Spleen (tissue), 11 donors: Measurements from ENCODE around the gene CCDC195. TPM values are rescaled to one million over a fixed set of nuclear protein-coding genes. Genes with fewer than 3 reads are reported as not detected.
A peak's percentile ranks its signal among the peaks of the same experiment; 100 is the strongest.

Experiments
- DNase-seq: peaks from one replicate; pipeline ENCODE4 v3.0.0-alpha.2; 2020
- H3K27ac ChIP-seq, 8 donors: fragments of 200-600 bp; sonication (generic) in 7 of 8; 1 replicate in 4 of 8; 2 replicates in 4 of 8; pipeline versions ENCODE4 v1.5.0 to v1.8.0; 2016 to 2021; ENCODE audit warnings: inconsistent platforms in 4 of 8, mild to moderate bottlenecking in 4 of 8, moderate library complexity in 1 of 8
- H3K27me3 ChIP-seq, 7 donors: fragments of 200-600 bp; sonication (generic) in 6 of 7; replicated peaks in 1 of 7; 1 replicate in 4 of 7; 2 replicates in 3 of 7; pipeline versions ENCODE4 v1.5.0 to v1.8.0; 2016 to 2021; ENCODE audit warnings: inconsistent platforms in 3 of 7, mild to moderate bottlenecking in 1 of 7
- H3K36me3 ChIP-seq, 6 donors: fragments of 200-600 bp; sonication (generic) in 5 of 6; 1 replicate in 4 of 6; 2 replicates in 2 of 6; pipeline versions ENCODE4 v1.5.0 to v1.8.0; 2016 to 2021; ENCODE audit warnings: inconsistent platforms in 2 of 6
- H3K4me1 ChIP-seq, 6 donors: fragments of 200-600 bp; sonication (generic) in 5 of 6; 1 replicate in 3 of 6; 2 replicates in 3 of 6; pipeline versions ENCODE4 v1.5.0 to v1.8.0; 2016 to 2021; ENCODE audit warnings: inconsistent platforms in 3 of 6
- H3K4me3 ChIP-seq, 8 donors: fragments of 200-600 bp; sonication (generic) in 7 of 8; 1 replicate in 4 of 8; 2 replicates in 4 of 8; pipeline versions ENCODE4 v1.5.0 to v1.8.0; 2016 to 2021; ENCODE audit warnings: inconsistent platforms in 4 of 8, mild to moderate bottlenecking in 4 of 8, moderate library complexity in 2 of 8
- H3K9me3 ChIP-seq, 8 donors: fragments of 200-600 bp; sonication (generic) in 7 of 8; 1 replicate in 4 of 8; 2 replicates in 4 of 8; pipeline versions ENCODE4 v1.5.0 to v1.8.0; 2016 to 2021; ENCODE audit warnings: inconsistent platforms in 4 of 8
- CTCF ChIP-seq, 11 experiments: fragments of 200-600 bp in 7 of 11; fragments of 450-650 bp in 4 of 11; sonication (generic) in 4 of 11; IDR thresholded peaks in 8 of 11; conservative IDR thresholded peaks in 3 of 11; 1 replicate in 7 of 11; 2 replicates in 4 of 11; pipeline versions ENCODE4 v1.4.0 to v1.8.0; 2016 to 2021; ENCODE audit warnings: antibody characterized with exemption in 11 of 11, inconsistent platforms in 4 of 11, mild to moderate bottlenecking in 1 of 11
- POLR2A ChIP-seq, 3 donors: fragments of 450-650 bp; IDR thresholded peaks; one replicate each; pipeline ENCODE4 v1.5.1; 2017; ENCODE audit warnings: antibody characterized with exemption in 3 of 3, mild to moderate bottlenecking in 1 of 3
- POLR2AphosphoS5 ChIP-seq, 3 donors: sonication (generic); formaldehyde crosslinking; IDR thresholded peaks; one replicate each; pipeline ENCODE4 v1.5.1; 2017; ENCODE audit warnings: antibody characterized with exemption in 3 of 3
- WGBS, 5 donors: extraction: QIAGEN DNeasy Blood & Tissue Kit in 3 of 5; methylation state at CpG; one replicate each; pipeline versions ENCODE4 v1.1.5 to v1.1.7; 2013 to 2018; 5-methylcytosine and 5-hydroxymethylcytosine counted together
- intact Hi-C: fragments of 100-400 bp; cut with DNase I; formaldehyde crosslinking; loops from one replicate; pipeline ENCODE4 v1.15.0; 2023; ENCODE audit warnings: low total_unique reads
- polyA plus RNA-seq, 3 donors: library from polyadenylated mRNA; stranded (reverse); fragments of 200-250 nt; gene quantifications; one replicate each; pipeline ENCODE4 v1.2.1, GENCODE V29; 2013
- total RNA-seq, 7 donors: library from RNA; depleted of rRNA in 3 of 7; stranded (reverse); fragments of >200 nt in 3 of 7; fragmentation: NEBNext Ultra II Directional in 4 of 7; extraction: Animal tissue kit (Norgen Biotek cat#: 25700) in 4 of 7; gene quantifications; one replicate each; pipeline versions ENCODE4 v1.1.0 to v1.2.1, GENCODE V29; 2016 to 2021
- donor health status: healthy with polysubstance abuse.
- donor health status: DM: no; HTN: no; CAD: no; lungs with moderate emphysema.
- donor health status: DM: no; HTN: no; CAD: no.
- donor health status: Bipolar disorder and iron deficiency.
- donor health status: healthy.
- donor health status: DM: no; HTN: no; CAD: no.
- donor health status: DM: yes; HTN: yes; CAD: no.

The CCDC195 gene
- total and polyA plus RNA-seq, 10 donors: not detected

GRCh38 chr2:224659714-224660113, 56.5 kb downstream of the CCDC195 start:
- Histone ChIP-seq H3K4me1 (no peaks in the 10 kb centered on the region), H3K9me3 (peaks cover 0 to 36% (median 21%) of the 10 kb centered on the region in 8 donors), H3K4me3 (peak overlapping the region in 1 of 8 donors; percentile 9), H3K27ac (no peak overlapping the region), H3K27me3 (peaks cover 0 to 4% (median 0%) of the 10 kb centered on the region in 7 donors), H3K36me3 (no peaks in the 10 kb centered on the region)
- no peak for DNase-seq
- 67 to 80% (median 77%) methylated on average over 6 of the region's 6 CpGs for WGBS, 5 donors
- intact Hi-C loops: no loop called here
- TF ChIP-seq POLR2AphosphoS5 (IDR thresholded peaks at IDR 0.05): no peak
- no peak for TF ChIP-seq CTCF (IDR thresholded peaks at IDR 0.05 in 8 of 11, conservative IDR thresholded peaks at IDR 0.05 in 3 of 11)
- no peak for TF ChIP-seq POLR2A (IDR thresholded peaks at IDR 0.05)

GRCh38 chr2:224658780-224659405, 57.3 kb downstream of the CCDC195 start:
- H3K4me1 ChIP-seq: no peaks in the 10 kb centered on the region
- no peak for TF ChIP-seq POLR2AphosphoS5 (IDR thresholded peaks at IDR 0.05)
- no peak for TF ChIP-seq CTCF (IDR thresholded peaks at IDR 0.05 in 8 of 11, conservative IDR thresholded peaks at IDR 0.05 in 3 of 11)
- no peak for TF ChIP-seq POLR2A (IDR thresholded peaks at IDR 0.05)
- H3K4me3 ChIP-seq: no peak overlapping the region
- no peak for DNase-seq
- intact Hi-C loops: no loop called here
- peaks cover 0 to 30% (median 17%) of the 10 kb centered on the region in 8 donors for H3K9me3 ChIP-seq
- peaks cover 0 to 4% (median 0%) of the 10 kb centered on the region in 7 donors for H3K27me3 ChIP-seq
- H3K27ac ChIP-seq: no peak overlapping the region
- H3K36me3 ChIP-seq: no peaks in the 10 kb centered on the region

GRCh38 chr2:224657349-224657748, 58.8 kb downstream of the CCDC195 start:
- Histone ChIP-seq H3K27ac (no peak overlapping the region), H3K27me3 (peaks cover 0 to 4% (median 0%) of the 10 kb centered on the region in 7 donors), H3K36me3 (no peaks in the 10 kb centered on the region), H3K4me1 (no peaks in the 10 kb centered on the region), H3K4me3 (no peak overlapping the region), H3K9me3 (peaks cover 0 to 14% (median 3%) of the 10 kb centered on the region in 8 donors)
- WGBS, 5 donors: 69 to 92% (median 76%) methylated on average over 4 to 5 of the region's 5 CpGs
- TF ChIP-seq POLR2A (IDR thresholded peaks at IDR 0.05) (no peak), POLR2AphosphoS5 (IDR thresholded peaks at IDR 0.05) (no peak), CTCF (IDR thresholded peaks at IDR 0.05 in 8 of 11, conservative IDR thresholded peaks at IDR 0.05 in 3 of 11) (no peak)
- intact Hi-C loops: no loop called here
- no peak for DNase-seq

- 91 to 97% (median 96%) methylated on average over 14 to 26 of the region's 26 CpGs for WGBS, 5 donors
Observed at GRCh38 chr2:224655006-224655537, 61.1 kb downstream of the CCDC195 start.

More at GRCh38 chr2:224655006-224655537, 61.1 kb downstream of the CCDC195 start:
- no peak for DNase-seq
- no peak for TF ChIP-seq CTCF (IDR thresholded peaks at IDR 0.05 in 8 of 11, conservative IDR thresholded peaks at IDR 0.05 in 3 of 11)
- TF ChIP-seq POLR2AphosphoS5 (IDR thresholded peaks at IDR 0.05): no peak
- TF ChIP-seq POLR2A (IDR thresholded peaks at IDR 0.05): no peak
- H3K27ac ChIP-seq: no peak overlapping the region
- H3K36me3 ChIP-seq: no peaks in the 10 kb centered on the region
- H3K9me3 ChIP-seq: peaks cover 0 to 13% (median 0%) of the 10 kb centered on the region in 8 donors
- H3K4me3 ChIP-seq: no peak overlapping the region
- H3K27me3 ChIP-seq: no peaks in the 10 kb centered on the region
- H3K4me1 ChIP-seq: peaks cover 0 to 6% (median 0%) of the 10 kb centered on the region in 6 donors
- intact Hi-C loops: no loop called here
